Inflammatory macrophage (primary cell): ENCODE results near the gene LIMD2.

ENCODE experiments used
- DNase-seq, 2 donors: peaks; one replicate each; pipeline ENCODE4 v3.0.0-alpha.2; 2020 to 2022

LIMD2 gene

GRCh38 chr17:63700528-63701455 lies 867 bp upstream of the LIMD2 start:
- peak; percentile 69 to 93 for DNase-seq

GRCh38 chr17:63698886-63699637 lies 863 bp downstream of the LIMD2 start:
- peak; percentile 71 to 80 for DNase-seq

GRCh38 chr17:63698381-63698885 lies 1.5 kb downstream of the LIMD2 start:
- DNase-seq, result peak in 1 of 2 donors; percentile 7

- DNase-seq, result peak; percentile 80 to 86
Observed at GRCh38 chr17:63697341-63698286, 2.3 kb downstream of the LIMD2 start.

GRCh38 chr17:63696381-63696961 lies 3.5 kb downstream of the LIMD2 start:
- peak; percentile 56 to 58 for DNase-seq

- no peak for DNase-seq
Observed at GRCh38 chr17:63695889-63696288, 4.0 kb downstream of the LIMD2 start.

- DNase-seq, result peak in 1 of 2 donors; percentile 7
Observed at GRCh38 chr17:63694950-63695773, 4.8 kb downstream of the LIMD2 start.

GRCh38 chr17:63694229-63694949 lies 5.5 kb downstream of the LIMD2 start:
- no peak for DNase-seq

GRCh38 chr17:63693411-63694113 lies 6.4 kb downstream of the LIMD2 start:
- DNase-seq, result no peak

GRCh38 chr17:63692195-63692816 lies 7.6 kb downstream of the LIMD2 start:
- no peak for DNase-seq

- DNase-seq, result no peak
Observed at GRCh38 chr17:63689479-63689878, 10.4 kb downstream of the LIMD2 start.

GRCh38 chr17:63688396-63689020 lies 11.4 kb downstream of the LIMD2 start:
- DNase-seq, result no peak

GRCh38 chr17:63686138-63686685 lies 13.7 kb downstream of the LIMD2 start:
- no peak for DNase-seq

- DNase-seq, result no peak
Observed at GRCh38 chr17:63685578-63685977, 14.3 kb downstream of the LIMD2 start.

- no peak for DNase-seq
Observed at GRCh38 chr17:63685041-63685440, 14.9 kb downstream of the LIMD2 start.

GRCh38 chr17:63682981-63683380 lies 16.9 kb downstream of the LIMD2 start:
- no peak for DNase-seq

GRCh38 chr17:63682441-63682840 lies 17.5 kb downstream of the LIMD2 start:
- peak in 1 of 2 donors; percentile 30 for DNase-seq

- no peak for DNase-seq
Observed at GRCh38 chr17:63681530-63681929, 18.4 kb downstream of the LIMD2 start.
